Liver (tissue), 3 donors: Measurements from ENCODE around the gene C10orf95.

ENCODE experiments used
- SP1 ChIP-seq: IDR thresholded peaks from 2 replicates; pipeline ENCODE4 v1.6.1; 2018; ENCODE audit warnings: antibody characterized with exemption, mild to moderate bottlenecking
- TF ChIP-seq, protein P1 (sequence below): fragments of 150-350 bp; IDR thresholded peaks from 2 replicates; pipeline ENCODE4 v1.5.1; 2017; ENCODE audit warnings: improper control_type of control experiment, low read depth, low read length; ENCODE audit not compliant: missing input control
- TF ChIP-seq, protein P2 (sequence below): IDR thresholded peaks from 2 replicates; pipeline ENCODE4 v1.6.1; 2016; ENCODE audit warnings: antibody characterized with exemption, mild to moderate bottlenecking
- TF ChIP-seq, protein P3 (sequence below): IDR thresholded peaks from 2 replicates; pipeline ENCODE4 v1.6.1; 2016; ENCODE audit warnings: antibody characterized with exemption
- donor health status: healthy.
- donor health status: healthy.

GRCh38 chr10:102435529-102436233 lies 15.7 kb downstream of the C10orf95 start:
- TF ChIP-seq, protein P1, sequence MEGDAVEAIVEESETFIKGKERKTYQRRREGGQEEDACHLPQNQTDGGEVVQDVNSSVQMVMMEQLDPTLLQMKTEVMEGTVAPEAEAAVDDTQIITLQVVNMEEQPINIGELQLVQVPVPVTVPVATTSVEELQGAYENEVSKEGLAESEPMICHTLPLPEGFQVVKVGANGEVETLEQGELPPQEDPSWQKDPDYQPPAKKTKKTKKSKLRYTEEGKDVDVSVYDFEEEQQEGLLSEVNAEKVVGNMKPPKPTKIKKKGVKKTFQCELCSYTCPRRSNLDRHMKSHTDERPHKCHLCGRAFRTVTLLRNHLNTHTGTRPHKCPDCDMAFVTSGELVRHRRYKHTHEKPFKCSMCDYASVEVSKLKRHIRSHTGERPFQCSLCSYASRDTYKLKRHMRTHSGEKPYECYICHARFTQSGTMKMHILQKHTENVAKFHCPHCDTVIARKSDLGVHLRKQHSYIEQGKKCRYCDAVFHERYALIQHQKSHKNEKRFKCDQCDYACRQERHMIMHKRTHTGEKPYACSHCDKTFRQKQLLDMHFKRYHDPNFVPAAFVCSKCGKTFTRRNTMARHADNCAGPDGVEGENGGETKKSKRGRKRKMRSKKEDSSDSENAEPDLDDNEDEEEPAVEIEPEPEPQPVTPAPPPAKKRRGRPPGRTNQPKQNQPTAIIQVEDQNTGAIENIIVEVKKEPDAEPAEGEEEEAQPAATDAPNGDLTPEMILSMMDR: no peak
- TF ChIP-seq, protein P2, sequence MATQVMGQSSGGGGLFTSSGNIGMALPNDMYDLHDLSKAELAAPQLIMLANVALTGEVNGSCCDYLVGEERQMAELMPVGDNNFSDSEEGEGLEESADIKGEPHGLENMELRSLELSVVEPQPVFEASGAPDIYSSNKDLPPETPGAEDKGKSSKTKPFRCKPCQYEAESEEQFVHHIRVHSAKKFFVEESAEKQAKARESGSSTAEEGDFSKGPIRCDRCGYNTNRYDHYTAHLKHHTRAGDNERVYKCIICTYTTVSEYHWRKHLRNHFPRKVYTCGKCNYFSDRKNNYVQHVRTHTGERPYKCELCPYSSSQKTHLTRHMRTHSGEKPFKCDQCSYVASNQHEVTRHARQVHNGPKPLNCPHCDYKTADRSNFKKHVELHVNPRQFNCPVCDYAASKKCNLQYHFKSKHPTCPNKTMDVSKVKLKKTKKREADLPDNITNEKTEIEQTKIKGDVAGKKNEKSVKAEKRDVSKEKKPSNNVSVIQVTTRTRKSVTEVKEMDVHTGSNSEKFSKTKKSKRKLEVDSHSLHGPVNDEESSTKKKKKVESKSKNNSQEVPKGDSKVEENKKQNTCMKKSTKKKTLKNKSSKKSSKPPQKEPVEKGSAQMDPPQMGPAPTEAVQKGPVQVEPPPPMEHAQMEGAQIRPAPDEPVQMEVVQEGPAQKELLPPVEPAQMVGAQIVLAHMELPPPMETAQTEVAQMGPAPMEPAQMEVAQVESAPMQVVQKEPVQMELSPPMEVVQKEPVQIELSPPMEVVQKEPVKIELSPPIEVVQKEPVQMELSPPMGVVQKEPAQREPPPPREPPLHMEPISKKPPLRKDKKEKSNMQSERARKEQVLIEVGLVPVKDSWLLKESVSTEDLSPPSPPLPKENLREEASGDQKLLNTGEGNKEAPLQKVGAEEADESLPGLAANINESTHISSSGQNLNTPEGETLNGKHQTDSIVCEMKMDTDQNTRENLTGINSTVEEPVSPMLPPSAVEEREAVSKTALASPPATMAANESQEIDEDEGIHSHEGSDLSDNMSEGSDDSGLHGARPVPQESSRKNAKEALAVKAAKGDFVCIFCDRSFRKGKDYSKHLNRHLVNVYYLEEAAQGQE: no peak
- no peak for TF ChIP-seq SP1
- TF ChIP-seq, protein P3, sequence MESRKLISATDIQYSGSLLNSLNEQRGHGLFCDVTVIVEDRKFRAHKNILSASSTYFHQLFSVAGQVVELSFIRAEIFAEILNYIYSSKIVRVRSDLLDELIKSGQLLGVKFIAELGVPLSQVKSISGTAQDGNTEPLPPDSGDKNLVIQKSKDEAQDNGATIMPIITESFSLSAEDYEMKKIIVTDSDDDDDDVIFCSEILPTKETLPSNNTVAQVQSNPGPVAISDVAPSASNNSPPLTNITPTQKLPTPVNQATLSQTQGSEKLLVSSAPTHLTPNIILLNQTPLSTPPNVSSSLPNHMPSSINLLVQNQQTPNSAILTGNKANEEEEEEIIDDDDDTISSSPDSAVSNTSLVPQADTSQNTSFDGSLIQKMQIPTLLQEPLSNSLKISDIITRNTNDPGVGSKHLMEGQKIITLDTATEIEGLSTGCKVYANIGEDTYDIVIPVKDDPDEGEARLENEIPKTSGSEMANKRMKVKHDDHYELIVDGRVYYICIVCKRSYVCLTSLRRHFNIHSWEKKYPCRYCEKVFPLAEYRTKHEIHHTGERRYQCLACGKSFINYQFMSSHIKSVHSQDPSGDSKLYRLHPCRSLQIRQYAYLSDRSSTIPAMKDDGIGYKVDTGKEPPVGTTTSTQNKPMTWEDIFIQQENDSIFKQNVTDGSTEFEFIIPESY: no peak
